NB4 (cell line): ENCODE results near the gene CD47.

Source experiments
- POLR2A ChIP-seq: IDR thresholded peaks from 2 replicates; pipeline ENCODE4 v1.6.1; 2011; ENCODE audit warnings: mild to moderate bottlenecking; ENCODE audit not compliant: insufficient read length; ENCODE audit errors: extremely low read depth
- TF ChIP-seq, protein P1 (sequence below): IDR thresholded peaks from one replicate; pipeline ENCODE4 v1.5.1; 2012; ENCODE audit warnings: low read depth, low read length

DNA sequence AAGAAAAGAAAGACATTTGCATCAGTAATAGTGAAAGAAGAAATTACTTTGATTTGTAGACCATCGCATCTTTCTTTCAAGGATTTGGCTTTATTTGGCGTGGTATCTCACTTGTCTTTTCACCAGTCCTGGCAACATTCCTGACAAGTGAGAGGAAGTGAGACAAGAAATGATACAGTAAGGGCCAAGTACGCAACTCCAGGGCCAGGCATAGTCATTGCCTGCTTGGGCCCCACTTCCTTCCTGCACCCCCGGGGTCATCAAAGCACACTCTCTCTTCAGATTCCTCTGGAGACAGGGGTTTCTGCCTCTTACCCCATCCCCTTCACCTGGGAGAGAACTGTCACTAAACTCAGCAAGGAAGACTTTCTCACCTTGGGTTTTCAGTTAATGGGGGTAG lies 55.1 kb downstream of the CD47 start:
- TF ChIP-seq, protein P1, sequence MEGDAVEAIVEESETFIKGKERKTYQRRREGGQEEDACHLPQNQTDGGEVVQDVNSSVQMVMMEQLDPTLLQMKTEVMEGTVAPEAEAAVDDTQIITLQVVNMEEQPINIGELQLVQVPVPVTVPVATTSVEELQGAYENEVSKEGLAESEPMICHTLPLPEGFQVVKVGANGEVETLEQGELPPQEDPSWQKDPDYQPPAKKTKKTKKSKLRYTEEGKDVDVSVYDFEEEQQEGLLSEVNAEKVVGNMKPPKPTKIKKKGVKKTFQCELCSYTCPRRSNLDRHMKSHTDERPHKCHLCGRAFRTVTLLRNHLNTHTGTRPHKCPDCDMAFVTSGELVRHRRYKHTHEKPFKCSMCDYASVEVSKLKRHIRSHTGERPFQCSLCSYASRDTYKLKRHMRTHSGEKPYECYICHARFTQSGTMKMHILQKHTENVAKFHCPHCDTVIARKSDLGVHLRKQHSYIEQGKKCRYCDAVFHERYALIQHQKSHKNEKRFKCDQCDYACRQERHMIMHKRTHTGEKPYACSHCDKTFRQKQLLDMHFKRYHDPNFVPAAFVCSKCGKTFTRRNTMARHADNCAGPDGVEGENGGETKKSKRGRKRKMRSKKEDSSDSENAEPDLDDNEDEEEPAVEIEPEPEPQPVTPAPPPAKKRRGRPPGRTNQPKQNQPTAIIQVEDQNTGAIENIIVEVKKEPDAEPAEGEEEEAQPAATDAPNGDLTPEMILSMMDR = no peak
- no peak for TF ChIP-seq POLR2A
